HUDEP-2 (cell line): ENCODE results near the gene CIB4.
"Not testable (repeated sequence)": the region's sequence is repeated elsewhere in the genome, so short reads cannot be mapped to it uniquely, and the experiment has no call there.

Experiments used
- DNase-seq, 76 experiments: peaks; one replicate each; lab custom pipeline; 2025; ENCODE audit not compliant: unreplicated experiment in 76 of 76; lab: John Stamatoyannopoulos, UW

CIB4 gene

GRCh38 chr2:26574066-26574899 is 66.9 kb downstream of the CIB4 start:
- DNase-seq = no peak

GRCh38 chr2:26573241-26573925 is 67.8 kb downstream of the CIB4 start:
- DNase-seq = no peak

- DNase-seq = no peak
Measured at GRCh38 chr2:26572591-26572990, 68.6 kb downstream of the CIB4 start.

- no peak for DNase-seq
Measured at GRCh38 chr2:26571316-26571715, 69.8 kb downstream of the CIB4 start.

- DNase-seq = no peak
Measured at GRCh38 chr2:26570083-26570430, 71.1 kb downstream of the CIB4 start.

GRCh38 chr2:26569216-26570082 is 71.7 kb downstream of the CIB4 start:
- no peak for DNase-seq

- no peak for DNase-seq
Measured at GRCh38 chr2:26568076-26568890, 72.9 kb downstream of the CIB4 start.

GRCh38 chr2:26567534-26567933 is 73.6 kb downstream of the CIB4 start:
- no peak for DNase-seq

- not testable (repeated sequence) for DNase-seq
Measured at GRCh38 chr2:26566731-26567130, 74.4 kb downstream of the CIB4 start.

- DNase-seq = no peak
Measured at GRCh38 chr2:26566081-26566375, 75.1 kb downstream of the CIB4 start.

- DNase-seq = no peak
Measured at GRCh38 chr2:26564121-26564644, 77.0 kb downstream of the CIB4 start.

GRCh38 chr2:26563686-26564085 is 77.5 kb downstream of the CIB4 start:
- DNase-seq = no peak

GRCh38 chr2:26562811-26563645 is 78.1 kb downstream of the CIB4 start:
- DNase-seq = no peak

- no peak for DNase-seq
Measured at GRCh38 chr2:26561918-26562810, 79.0 kb downstream of the CIB4 start.

GRCh38 chr2:26561376-26561775 is 79.8 kb downstream of the CIB4 start:
- no peak for DNase-seq

- DNase-seq = no peak
Measured at GRCh38 chr2:26560892-26561291, 80.3 kb downstream of the CIB4 start.

- DNase-seq = no peak
Measured at GRCh38 chr2:26559556-26559955, 81.6 kb downstream of the CIB4 start.

GRCh38 chr2:26559044-26559405 is 82.1 kb downstream of the CIB4 start:
- no peak for DNase-seq
